Subcutaneous abdominal adipose tissue (tissue), 5 donors: ENCODE measurements around the gene SERPINH1.

ENCODE experiments used
- H3K27ac ChIP-seq: one replicate; pipeline ENCODE4 v1.7.0; 2013; ENCODE audit warnings: low read depth, mild to moderate bottlenecking, inconsistent platforms, low read length, moderate library complexity
- H3K27me3 ChIP-seq, 5 donors: one replicate each; pipeline ENCODE4 v1.7.0; 2013; ENCODE audit warnings: low read length in 5 of 5, inconsistent platforms in 1 of 5; ENCODE audit not compliant: control insufficient read depth in 5 of 5, insufficient read depth in 4 of 5
- H3K36me3 ChIP-seq, 5 donors: one replicate each; pipeline ENCODE4 v1.7.0; 2013; ENCODE audit warnings: low read length in 5 of 5; ENCODE audit not compliant: control insufficient read depth in 5 of 5, insufficient read depth in 5 of 5
- H3K4me1 ChIP-seq, 5 donors: one replicate each; pipeline ENCODE4 v1.7.0; 2013; ENCODE audit warnings: low read length in 5 of 5, mild to moderate bottlenecking in 3 of 5, moderate library complexity in 1 of 5; ENCODE audit not compliant: control insufficient read depth in 5 of 5, insufficient read depth in 5 of 5
- H3K4me3 ChIP-seq, 5 donors: one replicate each; pipeline ENCODE4 v1.7.0; 2013; ENCODE audit warnings: low read length in 5 of 5, low read depth in 1 of 5
- H3K9ac ChIP-seq, 5 donors: one replicate each; pipeline ENCODE4 v1.7.0; 2013; ENCODE audit warnings: low read length in 5 of 5, mild to moderate bottlenecking in 4 of 5, moderate library complexity in 3 of 5
- H3K9me3 ChIP-seq, 5 donors: one replicate each; pipeline ENCODE4 v1.7.0; 2013; ENCODE audit warnings: low read length in 5 of 5; ENCODE audit not compliant: control insufficient read depth in 5 of 5
- donor health status: healthy.
- donor health status: healthy.
- donor health status: healthy.
- donor health status: healthy.
- donor health status: healthy.

The SERPINH1 gene

DNA sequence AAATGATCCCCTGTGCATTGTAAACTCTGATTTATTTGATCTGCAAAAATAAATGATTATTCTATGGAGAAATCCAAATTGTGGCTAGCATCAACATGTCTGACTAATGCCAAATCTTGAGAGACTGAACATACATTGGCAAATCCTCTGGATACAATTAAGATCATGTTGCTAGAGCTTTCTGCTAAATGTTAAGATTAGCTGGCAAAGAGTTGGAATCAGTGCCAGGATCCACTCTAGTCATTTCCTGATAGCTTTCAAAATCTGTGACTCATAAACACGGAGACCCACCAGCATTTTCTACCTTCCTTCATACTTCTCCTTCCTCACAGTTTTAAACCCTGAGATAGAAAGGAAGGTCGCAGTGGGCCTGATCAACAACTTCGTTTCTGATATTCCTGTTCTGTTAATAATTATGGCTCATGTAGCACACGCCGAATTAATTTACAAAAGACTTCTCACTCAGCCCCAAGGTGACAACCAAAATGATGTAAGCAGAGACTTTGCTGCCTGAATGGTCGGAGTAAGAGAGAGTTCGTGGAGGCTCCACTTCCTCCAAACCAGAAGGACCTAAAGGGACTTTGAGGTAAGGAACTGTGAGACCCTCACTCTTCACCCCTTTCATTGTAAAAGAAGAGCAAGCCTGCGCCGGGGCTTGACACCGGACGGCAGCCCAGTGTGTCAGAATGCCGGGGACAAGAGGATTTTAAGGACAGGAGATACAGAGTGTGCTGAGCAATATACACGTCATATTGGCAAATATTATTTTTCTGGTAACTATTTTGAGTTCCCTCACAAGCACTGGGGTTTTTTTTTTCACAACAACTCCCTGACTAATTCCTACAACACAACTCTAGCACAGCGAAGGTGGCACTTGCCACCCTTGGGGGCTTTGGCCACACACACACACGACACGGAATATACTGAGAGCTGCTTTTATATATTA, 42.0 kb downstream of the SERPINH1 start:
- Histone ChIP-seq H3K4me3 (no peak overlapping the region), H3K4me1 (peaks cover 0 to 6% (median 0%) of the 10 kb centered on the region in 5 donors), H3K27ac (no peak overlapping the region), H3K36me3 (no peaks in the 10 kb centered on the region), H3K9ac (no peak overlapping the region), H3K9me3 (no peaks in the 10 kb centered on the region), H3K27me3 (no peaks in the 10 kb centered on the region)

DNA sequence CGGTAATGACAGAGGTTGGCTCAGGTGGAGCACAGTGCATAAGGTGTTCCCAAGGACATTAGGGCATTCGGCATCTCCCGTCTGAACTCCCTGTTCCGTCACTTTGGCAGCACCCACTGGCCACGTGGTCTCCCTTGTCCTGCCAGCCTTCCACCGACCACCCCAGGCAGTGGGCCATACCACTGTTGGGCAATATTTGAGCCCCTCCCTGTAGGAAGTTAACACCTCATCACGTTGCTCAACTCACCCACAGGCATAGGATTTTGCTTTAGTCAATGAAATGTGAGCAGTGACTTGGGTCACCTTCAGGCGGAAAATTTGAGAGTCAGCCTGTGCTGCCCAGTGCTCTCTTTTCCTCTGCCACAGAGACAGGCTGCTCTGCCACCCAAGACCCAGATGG, 44.0 kb downstream of the SERPINH1 start:
- Histone ChIP-seq H3K27ac (no peak overlapping the region), H3K27me3 (no peaks in the 10 kb centered on the region), H3K9me3 (no peaks in the 10 kb centered on the region), H3K36me3 (no peaks in the 10 kb centered on the region), H3K4me3 (no peak overlapping the region), H3K4me1 (peaks cover 0 to 6% (median 0%) of the 10 kb centered on the region in 5 donors), H3K9ac (no peak overlapping the region)

DNA sequence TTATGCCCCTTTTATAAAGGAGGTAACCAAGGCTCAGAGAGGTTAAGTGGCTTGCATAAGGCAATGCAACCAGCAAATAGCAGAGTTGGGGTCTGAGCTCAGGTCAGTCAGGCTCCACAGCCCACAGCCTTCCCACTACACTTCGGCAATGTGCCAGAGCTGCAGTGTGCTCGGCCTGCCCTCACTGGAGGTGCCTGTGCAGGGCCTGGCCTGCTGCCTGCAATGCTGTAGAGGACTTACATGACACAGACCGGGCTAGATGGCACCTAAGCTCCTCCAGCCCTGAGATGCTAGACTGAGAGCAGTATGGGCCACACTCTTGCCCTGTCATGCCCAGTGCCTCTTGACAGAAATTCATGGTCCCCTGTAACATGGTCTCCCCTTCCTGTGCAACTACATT, 49.8 kb downstream of the SERPINH1 start:
- no peaks in the 10 kb centered on the region for H3K36me3 ChIP-seq
- no peaks in the 10 kb centered on the region for H3K27me3 ChIP-seq
- H3K27ac ChIP-seq = no peak overlapping the region
- H3K9ac ChIP-seq = no peak overlapping the region
- peaks cover 0 to 6% (median 4%) of the 10 kb centered on the region in 5 donors for H3K4me1 ChIP-seq
- H3K9me3 ChIP-seq = no peaks in the 10 kb centered on the region
- H3K4me3 ChIP-seq = no peak overlapping the region

DNA sequence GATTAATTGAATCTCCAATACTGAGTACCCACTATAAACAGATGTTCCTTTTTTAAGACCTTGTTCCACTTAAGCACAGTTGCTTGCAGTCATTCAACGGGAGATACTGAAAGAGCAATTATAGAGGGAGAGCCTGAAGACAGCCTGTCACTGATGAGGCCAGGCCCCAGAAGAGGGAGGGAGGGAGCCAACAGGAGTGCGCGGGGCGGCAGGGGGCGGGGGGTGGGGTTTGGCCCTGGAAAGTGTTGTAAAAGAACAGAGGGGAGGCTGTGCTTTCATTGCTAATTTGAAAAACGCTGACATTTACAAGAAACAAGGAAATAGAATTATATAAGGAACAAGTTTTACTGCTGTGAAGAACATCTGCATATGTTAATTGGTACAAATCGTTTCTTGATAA, 53.7 kb downstream of the SERPINH1 start:
- Histone ChIP-seq H3K4me1 (peaks cover 0 to 4% (median 0%) of the 10 kb centered on the region in 5 donors), H3K9ac (no peak overlapping the region), H3K27me3 (no peaks in the 10 kb centered on the region), H3K36me3 (no peaks in the 10 kb centered on the region), H3K27ac (no peak overlapping the region), H3K9me3 (peaks cover 0 to 5% (median 0%) of the 10 kb centered on the region in 5 donors), H3K4me3 (no peak overlapping the region)

DNA sequence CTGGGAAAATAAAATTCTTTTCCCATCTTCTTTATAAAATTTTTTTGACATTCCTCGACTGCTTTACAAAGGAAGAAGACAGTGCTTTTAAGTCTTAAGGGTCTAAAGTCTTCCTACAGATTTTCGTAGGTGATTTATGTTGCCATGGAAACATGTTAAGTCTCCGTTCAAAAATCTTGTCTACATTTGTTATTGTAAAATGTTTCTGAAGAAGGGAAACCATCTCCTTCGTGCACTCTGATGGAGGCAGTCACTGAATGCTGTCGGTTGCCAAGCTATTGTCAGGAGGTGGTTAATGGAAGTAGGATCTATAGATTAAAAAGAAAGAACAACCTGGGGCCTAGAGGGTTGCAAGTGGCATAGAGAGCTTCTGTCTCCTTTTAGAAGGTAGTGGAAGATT, 54.2 kb downstream of the SERPINH1 start:
- no peaks in the 10 kb centered on the region for H3K36me3 ChIP-seq
- peaks cover 0 to 4% (median 0%) of the 10 kb centered on the region in 5 donors for H3K4me1 ChIP-seq
- no peak overlapping the region for H3K9ac ChIP-seq
- H3K4me3 ChIP-seq = no peak overlapping the region
- H3K27me3 ChIP-seq = no peaks in the 10 kb centered on the region
- no peak overlapping the region for H3K27ac ChIP-seq
- H3K9me3 ChIP-seq = peaks cover 0 to 5% (median 0%) of the 10 kb centered on the region in 5 donors
